Stimulated activated CD4-positive, alpha-beta T cell treated with anti-CD3 and anti-CD28 coated beads, Interleukin-1b, Interleukin-23, amount 100 ng/mL, for 24 hours (primary cell): ENCODE results near the gene DBN1.

Experiments
- DNase-seq, 4 experiments: peaks; one replicate each; pipeline ENCODE4 v3.0.0-alpha.2; 2020; ENCODE audit warnings: low read depth in 4 of 4, low spot score in 1 of 4

Gene DBN1

DNA sequence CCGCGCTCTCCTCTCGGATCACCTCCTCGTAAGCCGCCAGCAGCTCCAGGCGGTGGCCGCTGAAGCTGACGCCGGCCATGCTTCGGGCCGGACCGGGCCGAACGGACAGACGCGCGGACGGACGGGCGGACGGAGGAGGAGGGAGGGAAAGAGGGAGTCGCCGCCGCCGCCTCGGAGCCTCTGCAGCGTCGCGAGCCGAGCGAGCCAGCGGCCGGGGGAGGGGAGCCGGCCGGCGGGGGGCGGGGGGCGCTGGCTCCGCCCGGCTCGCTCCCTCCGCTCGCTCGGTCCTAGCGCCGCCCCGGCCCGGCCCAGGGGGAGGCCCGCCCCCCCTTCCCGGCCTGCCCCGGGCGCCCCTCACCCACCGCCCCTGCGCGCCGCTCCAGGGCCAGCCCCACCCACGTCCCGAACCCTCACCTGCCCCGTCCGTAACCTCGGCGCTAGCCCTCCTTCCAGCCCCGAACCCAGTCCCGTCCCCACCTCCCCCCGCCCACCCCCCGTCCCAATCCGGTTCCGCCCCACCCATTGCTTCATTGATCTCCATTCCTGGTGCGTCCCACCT is at the start of gene DBN1:
DBN1 (minus strand) TSS at position 192 of the 559 bp plus-strand sequence; CDS start at position 79, 113 bp downstream.
- no peak for DNase-seq

DNA sequence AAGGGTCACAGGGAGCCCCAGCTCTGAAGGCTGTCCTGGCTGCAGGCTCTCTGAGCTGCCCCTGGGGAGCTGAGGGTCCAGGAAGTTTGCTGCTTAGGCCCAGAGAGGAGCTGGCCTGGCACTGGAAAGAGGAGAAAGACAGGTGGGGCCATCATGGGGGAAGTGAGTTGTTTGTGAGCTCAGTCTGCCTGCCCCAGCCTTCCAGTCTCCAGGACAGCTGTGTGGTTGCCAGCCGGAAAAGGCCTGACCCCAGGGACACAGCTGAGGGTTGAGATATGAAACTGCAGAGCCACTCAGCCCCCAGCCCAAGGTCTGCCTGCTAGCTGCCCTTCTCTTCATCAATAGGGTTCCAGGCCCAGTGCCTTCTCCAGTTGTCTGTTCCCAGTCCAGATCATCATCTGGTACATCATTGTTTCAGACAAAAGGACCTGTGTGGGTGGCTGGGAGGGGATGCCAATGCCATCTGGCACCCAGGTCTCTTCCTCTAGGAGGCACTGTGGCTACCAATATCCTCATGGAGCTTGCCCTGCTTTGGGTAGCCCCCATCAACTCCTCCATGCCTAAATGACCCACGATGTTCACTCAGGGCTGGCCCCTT is 47.6 kb upstream of the DBN1 start:
- DNase-seq = no peak

DNA sequence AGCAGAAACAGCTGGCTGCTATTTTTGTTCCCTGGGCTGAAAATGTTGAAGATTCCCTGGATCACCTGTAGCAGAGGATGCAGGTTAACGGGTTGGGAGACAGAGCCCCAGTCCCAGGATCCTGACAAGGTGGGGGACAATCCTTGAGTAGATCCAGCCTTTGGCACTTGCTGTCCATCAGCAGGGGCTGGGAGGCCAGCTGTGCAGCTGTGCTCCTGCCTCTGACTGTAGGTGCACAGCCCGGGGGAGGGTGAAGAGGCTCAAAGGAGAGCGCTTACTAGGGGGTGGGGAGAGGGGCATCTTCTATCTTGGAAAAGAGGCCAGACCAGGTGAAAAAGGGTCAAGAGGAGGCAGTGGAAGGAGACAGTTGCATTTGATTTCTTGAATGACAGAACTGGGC is 46.8 kb upstream of the DBN1 start:
- no peak for DNase-seq

DNA sequence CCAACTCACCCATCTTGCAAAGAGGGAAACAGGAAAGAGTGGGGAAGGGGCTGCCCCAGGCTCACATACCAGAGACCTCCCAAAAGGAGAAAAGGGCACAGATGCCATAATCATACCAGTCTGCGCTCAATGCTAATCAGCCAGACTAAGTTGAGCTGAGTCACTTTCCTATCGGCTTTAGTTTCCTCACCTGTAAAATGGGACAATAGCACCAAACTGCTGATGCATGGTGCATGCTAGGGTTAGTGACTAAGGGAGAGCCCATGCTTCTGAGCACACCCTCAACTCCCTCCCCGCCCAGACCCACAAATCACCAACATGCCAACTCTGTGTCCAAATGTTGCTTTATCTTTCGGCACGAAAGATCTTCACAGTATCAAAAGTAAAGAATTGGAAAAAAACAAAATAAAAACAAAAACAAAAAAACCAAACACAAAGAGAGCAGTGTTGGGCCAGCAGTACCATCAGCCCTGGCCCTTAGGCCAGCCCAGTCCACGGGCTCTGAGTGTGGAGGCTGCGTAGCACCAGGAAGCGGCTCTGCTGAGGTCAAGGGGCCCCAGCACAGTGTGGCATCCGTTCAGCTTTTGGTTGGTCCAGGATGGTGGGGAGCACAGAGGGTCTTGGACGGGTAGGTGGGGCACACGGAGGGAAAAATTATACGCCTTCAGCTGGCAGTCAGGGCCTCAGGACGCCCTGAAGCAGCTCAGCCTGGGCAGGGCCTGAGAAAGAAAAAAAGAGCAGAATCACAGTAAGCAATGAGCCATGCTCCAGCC is 46.2 kb upstream of the DBN1 start:
- DNase-seq = no peak

DNA sequence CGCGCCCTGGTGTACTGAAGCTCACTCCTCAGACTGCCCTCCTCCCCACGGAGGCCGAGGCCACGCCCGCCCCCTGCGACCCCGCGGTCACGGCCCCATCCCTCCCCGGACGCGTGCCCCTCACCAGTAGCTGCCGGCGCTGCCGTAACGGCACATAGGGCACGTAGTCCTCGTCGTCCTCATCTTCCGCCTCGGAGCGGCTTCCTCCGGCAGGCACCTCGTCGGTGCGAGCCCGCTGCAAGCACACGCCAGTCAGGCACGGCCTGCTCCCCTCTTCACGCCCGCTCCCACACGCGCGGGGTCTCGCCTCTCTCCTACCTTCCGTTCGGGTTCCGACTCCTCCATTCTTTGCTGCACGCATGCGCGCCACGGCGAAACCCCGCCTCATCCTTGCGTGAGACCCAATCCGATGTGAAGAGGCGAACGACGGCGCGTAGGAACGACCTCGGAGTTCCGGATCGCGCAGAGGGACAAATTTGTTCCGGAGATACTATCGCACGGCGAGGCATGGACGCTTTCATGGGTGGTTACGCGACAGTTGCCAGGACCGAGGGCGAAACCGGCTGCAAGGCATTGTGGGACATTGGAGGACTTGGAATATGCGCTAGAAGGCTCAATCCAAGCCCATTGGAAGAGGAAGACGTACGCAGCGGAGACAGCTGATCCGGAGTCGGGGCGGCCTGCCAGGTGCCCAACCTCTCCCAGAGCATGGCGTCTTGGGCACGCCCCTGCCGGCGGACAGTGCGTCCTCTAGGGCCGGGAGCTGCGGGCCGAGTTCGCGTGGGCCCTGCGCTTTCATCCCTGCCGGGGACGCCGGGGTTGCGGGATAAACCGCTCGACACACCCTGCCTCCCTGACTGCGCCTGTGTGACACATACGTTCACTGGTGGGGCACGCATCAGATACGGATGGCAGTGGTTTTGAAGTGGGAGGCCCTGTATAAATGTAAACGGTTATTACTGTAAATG is 43.5 kb upstream of the DBN1 start, which contains the start of gene DDX41:
DDX41 (minus strand) TSS at position 361 of the 968 bp plus-strand sequence; CDS start at position 345, 16 bp downstream.
- peak; percentile 85 to 93 (median 90) for DNase-seq

DNA sequence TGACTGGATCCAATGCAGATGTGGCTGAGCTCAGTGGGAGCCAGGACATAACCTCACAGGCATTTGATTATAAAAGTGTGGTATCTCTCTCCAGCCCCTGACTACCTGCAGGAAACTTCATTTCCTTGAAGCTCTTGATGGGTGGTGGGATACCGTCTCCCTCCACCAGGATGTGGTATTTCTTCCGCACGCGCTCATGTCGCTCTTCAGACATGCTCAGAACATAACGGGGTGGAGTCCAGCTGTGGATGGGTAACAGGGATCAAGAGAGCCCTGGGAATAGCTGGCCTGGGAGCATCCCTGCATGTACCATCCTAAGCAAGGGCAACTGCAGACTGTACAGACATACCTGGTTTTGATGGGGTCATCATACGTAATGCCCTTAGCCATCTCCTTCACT is 42.1 kb upstream of the DBN1 start:
- no peak for DNase-seq

DNA sequence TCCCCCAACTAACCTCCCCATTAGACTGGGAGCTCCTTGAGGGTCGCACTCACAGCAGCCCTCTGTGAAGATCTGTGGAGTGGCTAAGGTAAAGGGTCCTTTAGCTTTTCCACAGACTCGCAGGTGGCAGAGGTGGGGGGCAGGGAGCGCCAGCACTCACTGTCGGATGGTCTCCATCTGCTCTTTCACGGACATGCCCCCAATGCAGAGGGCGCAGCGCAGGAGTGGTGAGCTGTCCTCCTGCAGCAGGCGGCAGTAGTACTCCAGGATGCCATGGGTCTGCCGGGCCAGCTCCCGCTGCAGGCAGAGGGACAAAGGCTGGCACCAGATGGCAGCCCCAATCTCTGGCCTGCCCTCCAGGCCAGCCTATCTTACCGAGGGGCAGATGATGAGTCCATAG is 41.1 kb upstream of the DBN1 start:
- no peak for DNase-seq

DNA sequence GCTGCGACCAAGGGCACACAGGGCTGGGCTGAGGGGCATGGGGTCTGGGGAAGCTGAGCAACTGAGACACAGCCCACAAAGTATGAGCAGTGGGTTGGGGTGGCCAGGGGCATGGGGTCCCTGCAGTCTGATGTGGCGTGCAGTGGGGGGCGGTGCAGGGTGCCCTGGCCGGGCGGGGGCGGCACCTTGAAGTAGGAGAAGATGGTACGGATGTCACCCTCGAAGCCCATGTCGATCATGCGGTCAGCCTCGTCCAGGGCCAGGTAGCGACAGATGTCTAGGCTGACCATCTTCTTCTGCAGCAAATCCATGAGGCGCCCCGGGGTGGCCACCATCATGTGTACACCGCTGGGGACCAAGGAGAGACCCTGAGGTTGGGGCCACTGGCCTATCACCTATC is 40.1 kb upstream of the DBN1 start:
- no peak for DNase-seq

DNA sequence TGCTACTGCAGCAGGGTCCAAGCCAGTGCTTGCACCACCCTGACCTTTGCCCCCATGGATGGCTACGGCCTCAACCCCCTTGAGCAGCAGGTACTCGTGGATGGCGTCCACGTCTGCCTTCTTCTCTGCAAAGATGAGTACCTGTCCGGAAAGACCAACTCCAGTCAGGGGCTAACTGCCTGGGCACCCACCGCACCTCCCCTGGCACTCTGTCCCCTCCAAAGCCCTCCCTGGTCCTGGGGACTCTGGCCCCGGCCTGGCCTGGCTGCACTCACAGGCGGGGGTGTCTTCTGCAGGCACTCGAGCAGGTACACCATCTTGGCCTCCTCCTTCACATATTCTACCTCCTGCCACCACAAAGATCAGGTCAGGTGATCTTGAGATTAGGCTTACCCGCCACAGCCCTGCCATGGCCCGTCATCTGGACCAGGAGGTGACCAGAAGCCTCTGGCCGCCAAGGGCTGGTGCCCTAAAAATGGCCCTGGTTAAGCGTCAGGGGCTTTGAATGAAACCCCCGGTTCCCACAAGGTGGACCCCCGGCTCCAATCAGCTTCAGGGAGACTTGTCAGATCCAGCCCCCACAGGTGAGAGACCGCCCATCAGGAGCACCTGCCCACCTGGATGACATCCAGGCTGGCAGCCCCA is 39.4 kb upstream of the DBN1 start:
- DNase-seq = no peak

DNA sequence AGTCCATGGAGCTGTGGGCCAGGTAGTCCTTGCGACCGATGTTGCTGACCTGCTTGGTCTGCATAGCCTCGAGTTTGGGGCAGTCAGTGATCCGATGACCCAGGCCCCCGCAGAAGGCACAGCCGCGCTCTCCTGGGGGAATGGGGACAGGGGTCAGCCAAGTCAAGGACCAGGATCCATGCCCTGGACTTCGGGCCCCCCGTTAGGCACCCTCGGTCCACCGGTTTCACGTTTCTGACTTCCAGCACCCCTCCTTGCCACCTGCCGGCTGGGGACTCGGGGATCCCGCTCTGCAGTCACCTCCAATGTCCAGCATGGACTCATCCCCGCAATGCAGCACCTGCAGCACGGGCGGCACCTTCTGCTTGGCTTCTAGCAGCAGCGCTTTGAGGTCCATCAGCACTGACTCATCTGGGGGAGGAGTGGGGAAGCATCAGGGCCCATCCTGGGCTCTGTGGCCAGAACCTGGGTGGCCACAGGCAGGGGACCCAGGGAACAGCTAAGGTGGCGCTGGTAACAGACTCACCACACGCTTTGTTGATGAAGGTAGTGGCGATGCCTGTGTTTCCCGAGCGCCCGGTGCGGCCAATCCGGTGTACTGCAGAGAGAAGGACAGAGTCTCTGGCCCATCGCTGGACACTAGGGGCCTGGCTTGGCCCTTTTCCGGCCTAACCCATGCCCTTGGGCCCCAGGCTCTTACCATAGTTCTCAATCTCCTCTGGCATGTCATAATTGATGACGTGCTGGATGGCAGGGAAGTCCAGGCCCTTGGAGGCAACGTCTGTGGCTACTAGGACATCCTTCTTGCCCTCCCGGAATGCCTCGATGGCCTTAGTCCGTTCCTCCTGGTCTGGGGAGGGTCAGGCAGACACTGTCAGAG is 38.6 kb upstream of the DBN1 start:
- DNase-seq = no peak

DNA sequence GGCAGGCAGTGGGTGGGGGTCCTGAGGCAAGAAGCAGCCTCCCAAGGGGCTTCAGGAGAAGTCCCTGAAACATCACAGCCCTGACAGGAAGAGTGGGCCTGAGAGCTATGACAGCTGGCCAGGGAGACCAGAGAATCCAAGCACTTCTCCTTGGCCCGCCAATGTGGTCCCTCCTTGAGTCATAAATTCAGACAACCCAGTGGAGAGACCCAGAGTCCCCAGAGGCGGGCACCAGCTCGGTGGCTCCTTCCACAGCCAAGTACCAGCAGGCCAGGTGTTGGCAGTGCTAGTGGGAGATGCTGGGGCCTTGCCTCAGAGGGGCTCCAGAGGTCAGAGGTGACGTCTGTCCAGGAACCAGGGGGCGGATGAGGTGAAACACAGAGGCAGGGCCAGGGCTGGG is 37.7 kb upstream of the DBN1 start:
- no peak for DNase-seq

DNA sequence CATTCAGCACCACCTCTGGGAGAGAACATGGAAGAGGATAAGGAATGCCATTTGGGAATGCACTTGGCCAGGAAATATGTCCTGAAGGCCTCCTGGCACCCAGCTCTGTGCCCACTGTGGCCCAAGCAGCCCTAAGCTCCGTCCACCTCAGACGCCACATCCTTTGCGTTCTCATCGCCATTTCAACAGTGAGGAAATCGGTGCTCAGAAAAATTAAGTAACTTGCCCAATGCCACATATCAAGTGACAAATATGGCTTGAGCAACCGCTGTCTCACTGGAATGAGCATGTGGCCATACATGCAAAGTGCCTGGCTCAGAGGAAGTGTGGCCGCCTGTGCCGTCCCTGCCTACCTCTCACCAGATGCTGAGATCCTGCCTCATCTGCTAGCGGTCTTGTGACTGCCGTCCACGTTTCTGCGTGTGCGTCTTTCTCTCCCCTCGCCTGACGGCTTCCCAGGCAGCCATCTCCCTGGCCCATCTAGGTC is 37.2 kb upstream of the DBN1 start:
- no peak for DNase-seq

DNA sequence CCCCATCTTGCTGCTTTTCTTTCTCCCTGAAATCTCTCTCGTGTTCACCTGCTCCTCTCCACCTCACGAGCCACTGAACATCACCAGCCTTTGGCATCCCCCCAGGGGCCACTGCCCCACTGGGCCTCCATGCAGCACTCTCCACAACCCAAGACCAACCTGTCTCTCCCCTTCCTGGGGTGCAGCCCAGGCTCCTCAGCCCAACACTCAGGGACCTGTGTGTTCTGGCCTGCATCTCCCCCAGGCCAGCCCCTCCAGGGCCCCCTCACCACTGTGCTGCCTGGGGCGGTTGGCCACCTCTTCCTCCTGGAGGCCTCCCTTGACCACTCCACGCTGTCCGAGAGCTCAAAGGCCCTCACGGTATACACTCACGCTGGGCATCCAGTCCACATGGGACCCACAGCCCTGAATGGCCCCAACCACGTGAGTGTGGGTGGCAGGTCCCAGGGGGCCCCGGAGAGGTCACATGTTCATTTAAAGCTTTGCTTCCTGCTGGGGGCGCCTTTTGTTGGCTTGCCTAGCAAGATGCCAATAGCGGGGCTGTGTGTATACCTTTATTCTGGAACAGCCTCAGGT is 36.6 kb upstream of the DBN1 start:
- DNase-seq = no peak

DNA sequence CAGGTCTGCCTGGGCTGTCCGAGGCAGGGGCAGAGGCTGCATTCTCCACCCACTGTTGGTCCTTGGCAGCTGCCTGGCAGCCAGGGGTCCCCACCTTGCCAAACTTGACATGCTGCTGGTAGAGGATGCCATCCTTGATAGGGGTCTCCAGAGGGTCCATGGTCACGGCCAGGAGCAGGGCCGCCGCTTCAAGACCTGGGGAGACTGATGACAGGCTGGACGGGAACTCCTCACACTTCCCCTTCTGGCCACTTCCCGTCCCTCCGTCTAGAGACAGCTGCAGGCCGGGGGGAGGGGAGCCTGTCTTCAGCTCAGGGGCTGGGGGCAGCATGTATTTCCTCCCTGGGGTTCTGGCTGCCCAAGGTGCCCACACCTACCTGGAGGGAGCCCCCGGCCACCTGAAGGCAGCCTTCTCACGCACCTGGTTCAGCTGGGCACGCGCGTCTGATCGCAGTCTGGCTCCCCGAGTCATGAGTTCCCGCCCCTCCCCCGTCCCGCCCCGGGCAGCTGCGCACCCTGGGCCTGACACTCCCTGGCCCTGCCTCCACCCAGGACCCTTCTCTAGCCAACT is 36.0 kb upstream of the DBN1 start, which contains the start of gene DOK3:
DOK3 (minus strand) TSS at position 446 of the 571 bp plus-strand sequence; CDS start at position 160, 286 bp downstream.
- DNase-seq = no peak

DNA sequence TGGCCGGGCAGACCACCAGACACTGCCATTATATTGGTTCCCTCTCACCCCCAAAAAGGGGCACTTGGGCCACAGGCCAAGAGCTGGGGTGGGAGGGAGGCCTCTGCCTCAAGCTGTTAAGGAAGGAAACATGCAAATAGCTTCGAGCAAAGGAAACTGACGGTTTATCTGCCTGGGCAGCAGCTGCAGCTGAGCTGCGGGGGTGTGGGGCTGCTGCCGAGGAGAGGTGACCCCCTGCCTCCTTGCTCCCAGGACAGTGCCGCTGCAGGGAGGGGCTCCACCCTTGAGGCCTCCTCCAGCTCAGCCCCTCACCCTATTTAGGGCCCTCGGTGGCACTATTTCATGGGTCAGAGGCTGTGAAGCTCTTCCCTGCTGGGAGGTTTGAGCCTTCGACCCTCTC is 35.4 kb upstream of the DBN1 start:
- DNase-seq = no peak

DNA sequence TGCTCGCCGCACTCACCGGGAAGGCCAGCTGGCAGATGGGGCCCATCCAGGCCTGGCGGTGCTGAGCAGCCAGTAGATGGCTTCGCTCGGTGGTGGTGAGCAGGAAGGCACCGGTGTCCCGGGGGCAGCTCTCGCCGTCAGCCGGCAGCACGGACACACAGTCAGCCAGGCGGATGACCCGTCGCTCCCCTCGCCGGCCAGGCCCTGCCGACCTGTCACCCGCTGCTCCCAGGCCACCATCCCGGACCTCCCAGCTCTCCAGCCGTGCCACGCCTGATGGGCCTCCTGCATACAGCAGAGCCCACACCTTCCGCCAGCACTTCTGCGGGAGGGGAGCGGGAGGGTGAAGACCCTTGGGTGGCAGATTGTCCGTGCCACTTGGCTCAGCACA is 34.8 kb upstream of the DBN1 start:
- DNase-seq = no peak

DNA sequence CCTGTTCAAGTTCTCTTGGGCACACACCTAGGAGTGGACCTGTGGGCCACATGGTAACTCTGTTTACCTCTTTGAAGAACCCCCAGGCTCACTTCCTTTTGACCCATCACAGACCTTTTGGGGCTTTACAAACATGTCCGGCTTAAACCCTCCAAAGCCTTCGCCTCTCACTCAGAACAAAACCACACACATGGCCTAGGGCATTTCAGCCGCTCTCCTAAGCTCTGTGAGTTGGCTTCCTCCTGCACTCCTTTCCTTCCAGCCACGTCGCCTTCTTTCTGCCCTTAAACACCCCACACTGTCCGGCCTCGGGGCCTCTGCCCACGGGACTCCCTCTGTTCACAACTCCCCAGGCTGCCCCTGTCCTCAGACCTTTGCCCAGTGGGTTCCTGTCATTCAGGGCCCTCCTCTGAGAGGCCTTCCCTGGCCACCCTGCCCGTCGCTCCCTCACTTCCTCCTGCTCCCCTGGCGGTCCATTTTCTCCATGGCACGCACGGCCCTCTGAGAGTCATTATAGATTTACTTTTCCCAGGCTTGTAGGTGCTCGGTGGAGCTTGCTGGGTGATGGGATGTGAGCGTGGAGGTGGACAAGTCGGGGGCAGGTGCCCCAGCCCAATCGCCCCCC is 34.3 kb upstream of the DBN1 start:
- no peak for DNase-seq

DNA sequence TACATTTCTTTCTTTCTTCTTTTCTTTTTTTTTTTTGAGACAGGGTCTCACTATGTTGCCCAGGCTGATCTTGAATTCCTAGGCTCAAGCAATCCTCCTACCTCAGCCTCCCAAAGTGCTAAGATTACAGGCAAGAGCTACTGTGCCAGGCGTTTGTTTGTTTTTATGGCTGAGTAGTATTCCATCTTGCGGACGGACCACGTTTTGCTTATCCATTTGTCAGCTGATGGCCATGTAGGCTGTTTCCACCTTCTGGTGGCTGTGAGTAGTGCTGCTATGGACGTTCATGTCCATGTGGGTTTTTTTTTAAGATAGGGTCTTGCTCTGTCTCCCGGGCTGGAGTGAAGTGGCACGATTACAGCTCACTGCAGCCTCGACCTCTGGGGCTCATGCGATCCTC is 33.7 kb upstream of the DBN1 start:
- DNase-seq = no peak
